Skeletal muscle tissue (tissue), 4 donors: ENCODE measurements around the gene EXOC7. TPM values are rescaled to one million over a fixed set of nuclear protein-coding genes. Genes with fewer than 3 reads are reported as not detected.
"Not testable (repeated sequence)": the region's sequence is repeated elsewhere in the genome, so short reads cannot be mapped to it uniquely, and the experiment has no call there.

Experiments
- H3K27ac ChIP-seq: one replicate; pipeline ENCODE4 v1.7.0; 2013; ENCODE audit warnings: mild to moderate bottlenecking, low read depth, low read length, inconsistent platforms
- H3K27me3 ChIP-seq, 3 donors: one replicate each; pipeline ENCODE4 v1.7.0; 2013; ENCODE audit warnings: low read length in 3 of 3; ENCODE audit not compliant: control insufficient read depth in 3 of 3, insufficient read depth in 3 of 3
- H3K36me3 ChIP-seq, 3 donors: one replicate each; pipeline ENCODE4 v1.7.0; 2013; ENCODE audit warnings: low read length in 3 of 3; ENCODE audit not compliant: control insufficient read depth in 3 of 3, insufficient read depth in 3 of 3
- H3K4me1 ChIP-seq, 3 donors: one replicate each; pipeline ENCODE4 v1.7.0; 2013; ENCODE audit warnings: low read length in 3 of 3, mild to moderate bottlenecking in 3 of 3; ENCODE audit not compliant: control insufficient read depth in 3 of 3, insufficient read depth in 3 of 3
- H3K4me3 ChIP-seq, 3 donors: one replicate each; pipeline ENCODE4 v1.7.0; 2013; ENCODE audit warnings: low read length in 3 of 3
- H3K9ac ChIP-seq, 3 donors: one replicate each; pipeline ENCODE4 v1.7.0; 2013; ENCODE audit warnings: low read length in 3 of 3, mild to moderate bottlenecking in 3 of 3, moderate library complexity in 2 of 3, low read depth in 1 of 3
- H3K9me3 ChIP-seq, 3 donors: one replicate each; pipeline ENCODE4 v1.7.0; 2013; ENCODE audit warnings: low read length in 3 of 3; ENCODE audit not compliant: control insufficient read depth in 3 of 3
- total RNA-seq: library from RNA; depleted of rRNA; stranded (reverse); fragments of >200 nt; gene quantifications from one replicate; pipeline ENCODE4 v1.2.3, GENCODE V29; 2014
- donor health status: Osteomylitis.

The EXOC7 gene
- total RNA-seq, 1 donor from 2014 or later: 54.8 TPM

DNA sequence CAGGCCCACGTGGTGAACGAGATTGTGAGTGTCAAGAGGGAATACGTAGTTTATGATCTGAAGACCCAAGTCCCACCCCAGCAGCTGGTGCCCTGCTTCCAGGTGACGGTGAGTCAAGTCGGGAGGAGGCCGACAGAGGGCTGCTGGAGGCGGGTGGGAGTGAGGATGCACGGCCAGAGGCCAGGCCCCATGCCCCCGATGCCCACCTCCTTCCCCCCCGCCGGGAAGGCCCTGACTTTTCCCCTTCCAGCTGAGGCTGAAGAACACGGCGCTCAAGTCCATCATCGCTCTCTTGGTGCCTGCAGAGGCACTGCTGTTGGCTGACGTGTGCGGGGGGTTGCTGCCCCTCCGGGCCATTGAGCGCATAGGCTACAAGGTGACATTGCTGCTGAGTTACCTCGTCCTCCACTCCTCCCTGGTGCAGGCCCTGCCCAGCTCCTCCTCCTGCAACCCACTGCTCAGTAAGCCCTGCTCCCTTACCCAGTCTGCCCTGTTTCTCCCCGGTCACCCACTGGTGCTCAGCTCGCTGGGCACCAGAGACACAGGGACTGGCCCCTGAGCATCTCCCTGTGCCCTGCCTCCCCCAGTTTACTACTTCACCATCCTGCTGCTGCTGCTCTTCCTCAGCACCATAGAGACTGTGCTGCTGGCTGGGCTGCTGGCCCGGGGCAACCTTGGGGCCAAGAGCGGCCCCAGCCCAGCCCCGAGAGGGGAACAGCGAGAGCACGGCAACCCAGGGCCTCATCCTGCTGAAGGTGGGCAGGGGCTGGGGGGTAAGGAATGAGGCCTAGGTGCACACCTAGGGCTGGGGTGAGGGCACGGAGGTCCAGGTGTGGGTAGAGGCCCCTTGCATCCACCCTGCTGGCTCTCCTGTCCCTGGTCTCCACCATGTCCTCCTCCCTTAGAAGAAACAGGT, 22.0 kb downstream of the EXOC7 start:
- peaks cover 7 to 26% (median 14%) of the 10 kb centered on the region in 3 donors for H3K4me1 ChIP-seq
- H3K9me3 ChIP-seq: no peaks in the 10 kb centered on the region
- peaks cover 34 to 41% (median 37%) of the 10 kb centered on the region in 3 donors for H3K27me3 ChIP-seq
- no peak overlapping the region for H3K4me3 ChIP-seq
- peaks cover 32 to 35% (median 32%) of the 10 kb centered on the region in 3 donors for H3K36me3 ChIP-seq
- H3K27ac ChIP-seq: no peak overlapping the region
- no peak overlapping the region for H3K9ac ChIP-seq

DNA sequence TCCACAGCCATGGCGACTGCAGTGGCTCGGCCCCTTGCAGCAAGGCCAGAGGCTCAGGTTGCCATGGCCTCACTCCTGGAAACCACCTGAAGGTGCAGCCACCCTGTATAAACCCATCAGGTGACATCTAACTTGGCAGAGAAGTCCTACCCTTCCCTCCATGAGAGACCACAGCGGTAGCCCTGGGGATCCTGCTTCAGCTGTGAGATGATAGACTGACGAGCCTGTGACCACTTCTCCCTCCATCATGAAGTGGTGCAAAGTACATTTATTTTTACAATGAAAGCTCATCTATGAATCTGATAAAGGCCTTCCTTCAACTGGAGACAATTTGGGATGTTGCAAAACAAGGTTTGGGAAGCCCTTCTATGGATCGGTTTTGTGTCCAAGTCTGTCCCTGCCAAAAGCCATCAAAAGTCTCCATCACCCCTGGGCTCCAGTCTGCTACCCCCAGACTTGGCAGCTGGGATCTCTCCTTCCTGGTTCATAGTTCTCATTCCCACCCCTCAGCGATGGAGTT, 22.8 kb downstream of the EXOC7 start:
- Histone ChIP-seq H3K4me3 (no peak overlapping the region), H3K4me1 (peaks cover 10 to 34% (median 19%) of the 10 kb centered on the region in 3 donors), H3K27me3 (peaks cover 42 to 48% (median 44%) of the 10 kb centered on the region in 3 donors)

DNA sequence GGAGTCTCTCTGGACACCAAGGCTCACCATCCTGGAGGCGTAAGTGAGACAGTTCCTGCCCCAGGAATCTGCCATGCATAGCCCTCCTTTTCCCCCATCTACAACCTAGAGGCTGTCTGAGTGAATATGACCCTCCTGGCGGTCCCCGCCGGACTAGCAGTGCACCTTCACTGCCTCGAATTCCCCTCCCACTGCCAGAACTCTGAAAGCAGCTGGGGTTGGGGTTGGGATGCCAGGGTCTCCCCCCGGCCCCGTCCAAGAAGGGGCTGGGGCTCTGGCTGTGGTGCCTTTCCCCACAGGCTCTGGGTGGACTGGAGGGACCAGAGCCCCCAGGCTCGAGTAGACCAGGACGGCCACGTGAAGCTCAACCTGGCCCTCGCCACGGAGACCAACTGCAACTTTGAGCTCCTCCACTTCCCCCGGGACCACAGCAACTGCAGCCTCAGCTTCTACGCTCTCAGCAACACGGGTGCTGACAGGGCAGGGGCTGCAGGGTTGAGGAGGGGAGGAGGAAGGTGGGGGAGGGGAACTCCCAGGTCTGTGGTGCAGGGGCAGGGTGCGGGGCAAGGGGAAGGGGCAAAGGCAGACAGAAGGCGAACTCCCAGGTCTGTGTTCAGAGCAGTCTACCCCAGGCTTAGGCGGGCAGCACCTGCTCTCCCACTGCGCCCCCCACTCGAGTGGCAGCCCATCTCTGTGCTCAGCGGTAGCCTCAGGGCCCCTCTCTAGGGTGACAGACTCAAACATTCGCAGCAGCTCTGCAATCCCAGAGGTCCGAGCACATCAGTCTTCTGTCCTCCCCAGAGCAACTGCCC, 23.4 kb downstream of the EXOC7 start:
- H3K4me3 ChIP-seq: no peak overlapping the region
- no peak overlapping the region for H3K27ac ChIP-seq
- H3K36me3 ChIP-seq: peaks cover 20 to 23% (median 23%) of the 10 kb centered on the region in 3 donors
- H3K9me3 ChIP-seq: no peaks in the 10 kb centered on the region
- H3K4me1 ChIP-seq: peaks cover 17 to 40% (median 26%) of the 10 kb centered on the region in 3 donors
- peaks cover 48 to 55% (median 51%) of the 10 kb centered on the region in 3 donors for H3K27me3 ChIP-seq
- H3K9ac ChIP-seq: no peak overlapping the region

More for the DNA sequence above, 22.8 kb downstream of the EXOC7 start:
- H3K27ac ChIP-seq: no peak overlapping the region
- H3K9me3 ChIP-seq: no peaks in the 10 kb centered on the region
- H3K9ac ChIP-seq: no peak overlapping the region
- peaks cover 26 to 30% (median 29%) of the 10 kb centered on the region in 3 donors for H3K36me3 ChIP-seq

DNA sequence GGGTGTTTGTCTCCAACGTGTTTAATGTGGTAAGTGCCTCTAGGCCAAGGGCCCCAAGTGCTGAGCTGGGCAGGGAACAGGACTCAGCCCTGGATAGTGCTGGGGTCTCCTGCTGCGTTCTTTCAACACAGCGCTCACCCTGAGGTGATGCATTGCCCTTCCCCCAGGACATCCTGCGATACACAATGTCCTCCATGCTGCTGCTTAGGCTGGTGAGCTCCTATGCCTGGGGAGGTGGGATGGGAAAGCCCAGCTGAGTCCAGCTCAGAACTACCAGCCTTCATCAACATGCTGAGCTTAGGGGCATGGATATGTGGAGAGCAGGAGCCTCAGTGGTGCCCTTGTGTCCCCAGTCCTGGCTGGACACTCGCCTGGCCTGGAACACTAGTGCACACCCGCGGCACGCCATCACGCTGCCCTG, 24.0 kb downstream of the EXOC7 start:
- H3K4me1 ChIP-seq: peaks cover 21 to 45% (median 29%) of the 10 kb centered on the region in 3 donors
- H3K9ac ChIP-seq: no peak overlapping the region
- no peak overlapping the region for H3K27ac ChIP-seq
- H3K4me3 ChIP-seq: no peak overlapping the region
- H3K36me3 ChIP-seq: peaks cover 13 to 17% (median 17%) of the 10 kb centered on the region in 3 donors
- H3K9me3 ChIP-seq: no peaks in the 10 kb centered on the region
- H3K27me3 ChIP-seq: peaks cover 54 to 61% (median 57%) of the 10 kb centered on the region in 3 donors

DNA sequence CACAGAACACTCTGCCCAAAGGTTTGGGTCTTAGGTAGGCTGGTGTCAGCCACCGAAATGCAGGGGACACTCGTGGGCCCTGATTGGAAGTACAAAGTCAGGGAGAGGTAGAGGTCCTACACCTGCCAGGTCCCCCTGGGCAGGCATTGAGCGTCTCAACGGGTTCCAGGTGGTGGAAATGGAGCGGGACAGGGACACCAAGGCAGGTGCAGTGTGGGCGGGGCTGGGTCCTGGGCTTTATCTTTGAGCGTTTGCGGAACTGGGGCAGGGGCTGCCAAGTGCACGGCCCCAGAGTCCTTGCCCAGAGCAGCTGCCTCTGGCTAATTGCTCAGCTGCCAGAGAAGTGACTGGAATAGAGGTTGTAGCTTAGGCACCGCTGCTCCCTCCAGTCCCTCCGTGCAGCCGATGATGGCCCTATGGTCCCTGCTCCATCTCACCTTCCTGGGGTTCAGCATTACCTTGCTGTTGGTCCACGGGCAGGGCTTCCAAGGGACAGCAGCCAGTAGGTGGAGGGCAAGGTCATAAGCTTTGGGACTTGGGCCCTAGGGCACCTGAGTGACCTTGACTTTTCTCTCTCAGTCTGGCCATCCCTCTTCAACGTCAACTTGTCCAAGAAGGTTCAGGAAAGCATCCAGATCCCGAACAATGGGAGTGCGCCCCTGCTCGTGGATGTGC, 24.6 kb downstream of the EXOC7 start, which contains the start of gene ZACN:
ZACN (plus strand) TSS at position 323 of the 675 bp plus-strand sequence; CDS start at position 406, 83 bp downstream.
- Histone ChIP-seq H3K4me3 (no peak within 1 kb of the TSS), H3K4me1 (peaks cover 21 to 45% (median 29%) of the 10 kb centered on the region in 3 donors), H3K27ac (no peak within 1 kb of the TSS), H3K36me3 (peaks cover 9 to 11% (median 11%) of the 10 kb centered on the region in 3 donors), H3K27me3 (peaks cover 60 to 67% (median 63%) of the 10 kb centered on the region in 3 donors), H3K9me3 (no peaks in the 10 kb centered on the region), H3K9ac (no peak within 1 kb of the TSS)

DNA sequence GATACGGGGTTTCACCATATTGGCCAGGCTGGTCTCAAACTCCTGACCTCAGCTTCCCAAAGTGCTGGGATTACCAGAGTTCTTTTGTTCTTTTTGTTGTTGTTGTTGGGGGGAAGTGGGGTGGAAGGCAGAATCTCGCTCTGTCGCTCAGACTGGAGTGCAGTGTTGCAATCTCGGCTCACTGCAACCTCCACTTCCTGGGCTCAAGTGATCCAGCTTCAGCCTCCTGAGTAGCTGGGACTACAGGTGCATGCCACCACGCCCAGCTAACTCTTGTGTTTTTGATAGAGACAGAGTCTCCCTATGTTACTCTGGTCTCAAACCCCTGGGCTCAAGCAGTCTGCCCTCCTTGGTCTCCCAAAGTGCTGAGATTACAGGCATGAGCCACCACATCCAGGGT, 25.2 kb downstream of the EXOC7 start:
- not testable (repeated sequence) for H3K9me3 ChIP-seq, H3K9ac ChIP-seq, H3K4me3 ChIP-seq, H3K36me3 ChIP-seq, H3K27ac ChIP-seq
- peaks cover 21 to 45% (median 29%) of the 10 kb centered on the region in 3 donors for H3K4me1 ChIP-seq
- peaks cover 66 to 73% (median 67%) of the 10 kb centered on the region in 3 donors for H3K27me3 ChIP-seq

DNA sequence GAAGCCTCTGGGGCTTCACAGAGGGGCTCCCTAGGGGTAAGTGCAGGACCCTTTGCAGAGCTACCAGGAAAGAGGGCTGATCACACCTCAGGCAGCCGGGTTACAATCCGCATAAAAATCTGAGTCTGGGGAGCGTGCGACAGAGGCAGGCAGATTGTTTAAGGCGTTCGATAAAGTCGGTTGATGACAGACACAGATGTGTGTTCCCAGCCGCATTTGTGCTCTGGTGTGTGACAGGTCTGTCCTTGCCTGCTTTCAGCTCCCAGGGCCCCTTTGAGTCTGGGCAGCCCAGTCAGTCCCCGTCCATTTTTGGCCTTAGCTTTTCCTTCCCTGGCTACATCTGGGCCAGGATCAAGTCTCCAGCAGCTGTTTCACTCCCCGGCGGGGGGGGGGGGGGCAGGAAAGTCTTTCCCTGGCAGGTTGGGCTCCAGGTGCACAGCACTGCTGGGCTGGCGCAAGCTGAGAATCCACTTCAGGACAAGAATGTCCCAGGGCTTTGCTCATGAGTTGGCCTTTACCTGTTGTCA, 25.9 kb downstream of the EXOC7 start:
- peaks cover 66 to 73% (median 67%) of the 10 kb centered on the region in 3 donors for H3K27me3 ChIP-seq

DNA sequence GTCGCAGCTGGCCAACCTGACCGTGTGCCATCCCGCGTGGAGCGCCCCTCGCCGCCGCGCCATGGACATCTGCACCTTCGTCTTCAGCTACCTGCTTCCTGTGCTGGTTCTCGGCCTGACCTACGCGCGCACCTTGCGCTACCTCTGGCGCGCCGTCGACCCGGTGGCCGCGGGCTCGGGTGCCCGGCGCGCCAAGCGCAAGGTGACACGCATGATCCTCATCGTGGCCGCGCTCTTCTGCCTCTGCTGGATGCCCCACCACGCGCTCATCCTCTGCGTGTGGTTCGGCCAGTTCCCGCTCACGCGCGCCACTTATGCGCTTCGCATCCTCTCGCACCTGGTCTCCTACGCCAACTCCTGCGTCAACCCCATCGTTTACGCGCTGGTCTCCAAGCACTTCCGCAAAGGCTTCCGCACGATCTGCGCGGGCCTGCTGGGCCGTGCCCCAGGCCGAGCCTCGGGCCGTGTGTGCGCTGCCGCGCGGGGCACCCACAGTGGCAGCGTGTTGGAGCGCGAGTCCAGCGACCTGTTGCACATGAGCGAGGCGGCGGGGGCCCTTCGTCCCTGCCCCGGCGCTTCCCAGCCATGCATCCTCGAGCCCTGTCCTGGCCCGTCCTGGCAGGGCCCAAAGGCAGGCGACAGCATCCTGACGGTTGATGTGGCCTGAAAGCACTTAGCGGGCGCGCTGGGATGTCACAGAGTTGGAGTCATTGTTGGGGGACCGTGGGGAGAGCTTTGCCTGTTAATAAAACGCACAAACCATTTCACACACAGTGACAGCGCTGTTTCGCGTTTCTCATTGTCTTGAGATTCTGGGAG, 26.6 kb downstream of the EXOC7 start:
- peaks cover 66 to 73% (median 67%) of the 10 kb centered on the region in 3 donors for H3K27me3 ChIP-seq
- no peak overlapping the region for H3K9ac ChIP-seq
- no peaks in the 10 kb centered on the region for H3K36me3 ChIP-seq
- peaks cover 21 to 52% (median 35%) of the 10 kb centered on the region in 3 donors for H3K4me1 ChIP-seq
- H3K9me3 ChIP-seq: no peaks in the 10 kb centered on the region
- no peak overlapping the region for H3K27ac ChIP-seq
- peak overlapping the region in 1 of 3 donors; percentile 13 for H3K4me3 ChIP-seq

More for the DNA sequence above, 25.9 kb downstream of the EXOC7 start:
- no peaks in the 10 kb centered on the region for H3K36me3 ChIP-seq
- H3K4me3 ChIP-seq: no peak overlapping the region
- H3K4me1 ChIP-seq: peaks cover 21 to 50% (median 34%) of the 10 kb centered on the region in 3 donors
- H3K27ac ChIP-seq: no peak overlapping the region
- no peak overlapping the region for H3K9ac ChIP-seq
- H3K9me3 ChIP-seq: no peaks in the 10 kb centered on the region
